NCI-H1105 (cell line): ENCODE results near the gene CAPN9.
"Not testable (repeated sequence)": the region's sequence is repeated elsewhere in the genome, so short reads cannot be mapped to it uniquely, and the experiment has no call there.

Experiments used
- DNase-seq: peaks from one replicate; lab custom pipeline; 2025; lab: John Stamatoyannopoulos, UW

Gene CAPN9

DNA sequence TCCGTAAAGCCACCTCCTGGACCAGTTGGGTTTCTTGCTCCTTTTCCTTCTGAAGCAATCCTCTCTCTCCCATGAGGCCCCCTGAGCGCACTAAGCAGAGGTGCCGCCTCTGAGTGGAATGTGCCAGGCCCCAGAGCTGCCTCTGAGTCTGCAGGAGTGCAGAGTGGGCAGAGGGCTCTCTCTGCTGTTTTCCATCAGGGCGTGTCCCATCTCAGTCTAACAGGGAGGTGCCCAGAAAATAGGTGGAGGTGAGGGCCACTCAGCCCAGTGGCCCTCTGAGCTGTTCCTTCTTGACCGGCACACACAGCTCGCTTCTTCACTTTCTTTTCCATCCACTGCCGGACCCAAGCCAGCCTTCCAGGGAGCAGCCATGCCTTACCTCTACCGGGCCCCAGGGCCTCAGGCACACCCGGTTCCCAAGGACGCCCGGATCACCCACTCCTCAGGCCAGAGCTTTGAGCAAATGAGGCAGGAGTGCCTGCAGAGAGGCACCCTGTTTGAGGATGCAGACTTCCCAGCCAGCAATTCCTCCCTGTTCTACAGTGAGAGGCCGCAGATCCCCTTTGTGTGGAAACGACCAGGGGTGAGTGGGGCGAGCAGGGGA lies at the start of gene CAPN9:
Gene CAPN9 (plus strand): TSS at position 262 of the 604 bp plus-strand sequence. CDS start 109 bp downstream, at position 371.
- DNase-seq: no peak

DNA sequence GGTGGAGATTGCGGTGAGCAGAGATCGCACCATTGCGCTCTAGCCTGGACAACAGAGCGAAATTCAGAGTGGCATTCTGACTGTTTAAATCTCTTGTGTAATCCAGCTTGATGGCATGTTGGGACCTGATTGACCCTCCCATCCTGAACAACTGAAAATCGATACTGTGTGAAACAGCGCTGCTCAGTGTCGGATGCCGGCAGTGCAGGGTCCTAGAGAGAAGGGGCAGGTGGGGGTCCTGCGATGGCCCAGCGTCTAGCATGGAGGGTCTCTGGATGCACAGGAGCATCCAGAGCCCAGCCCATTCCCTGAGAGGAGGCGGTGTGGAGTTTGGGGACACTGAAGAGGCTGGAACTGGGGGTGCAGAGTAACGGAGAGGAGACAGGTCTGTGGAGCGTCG lies 49.1 kb upstream of the CAPN9 start:
- DNase-seq: no peak

DNA sequence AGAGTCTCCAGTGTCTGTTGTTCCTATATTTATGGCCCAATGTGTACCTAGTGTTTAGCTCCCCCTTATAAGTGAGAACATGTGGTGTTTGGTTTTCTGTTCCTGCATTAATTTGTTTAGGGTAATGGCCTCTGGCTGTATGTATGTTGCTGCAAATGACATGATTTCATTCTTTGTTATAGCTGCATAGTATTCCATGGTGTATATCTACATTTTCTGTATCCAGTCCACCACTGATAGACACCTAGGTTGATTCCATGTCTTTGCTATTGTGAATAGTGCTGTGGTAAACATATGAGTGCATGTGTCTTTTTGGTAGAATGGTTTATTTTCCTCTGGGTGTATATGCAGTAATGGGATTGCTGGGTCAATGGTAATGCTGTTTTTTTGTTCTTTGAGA lies 48.2 kb upstream of the CAPN9 start:
- DNase-seq: not testable (repeated sequence)

DNA sequence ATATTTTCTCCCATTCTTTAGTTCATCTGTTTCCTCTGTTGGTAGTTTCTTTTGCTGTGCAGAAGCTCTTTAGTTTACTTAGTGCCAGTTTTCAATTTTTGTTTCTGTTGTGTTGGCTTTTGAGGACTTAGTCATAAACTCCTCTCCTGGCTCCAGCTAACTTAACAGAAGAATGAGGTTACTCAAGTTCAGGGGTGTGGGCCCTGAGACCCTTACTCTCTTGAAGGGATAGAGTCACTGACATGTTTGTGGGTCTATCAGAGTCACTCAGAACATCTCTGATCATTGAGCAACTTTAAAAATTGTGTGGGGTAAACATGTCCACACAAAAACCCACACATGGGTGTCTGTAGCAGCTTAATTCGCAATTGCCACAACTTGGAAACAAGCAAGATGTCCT lies 47.5 kb upstream of the CAPN9 start:
- DNase-seq: no peak

GRCh38 chr1:230700132-230700531 lies 47.1 kb upstream of the CAPN9 start:
- DNase-seq: no peak

DNA sequence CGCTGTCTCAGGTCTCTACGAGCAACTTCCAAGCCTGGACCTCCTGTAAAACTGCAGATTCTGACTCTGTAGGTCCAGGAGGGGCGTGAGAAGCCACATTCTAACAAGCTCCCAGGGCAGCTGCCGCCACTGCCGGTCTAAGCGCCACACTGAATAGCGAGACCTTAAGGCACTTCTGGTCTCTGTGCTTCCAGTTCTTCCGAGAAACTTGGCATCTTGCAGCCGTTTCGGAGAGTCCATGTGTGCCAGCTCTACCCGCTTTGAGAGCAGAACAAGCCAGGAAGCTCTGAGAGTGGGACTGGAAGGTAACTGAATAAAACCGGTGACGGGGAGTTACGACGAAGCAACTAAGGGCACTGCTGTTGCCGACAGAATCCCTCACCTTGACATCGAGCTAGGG lies 45.8 kb upstream of the CAPN9 start:
- no peak for DNase-seq

GRCh38 chr1:230701895-230702768 lies 45.1 kb upstream of the CAPN9 start:
- no peak for DNase-seq

- no peak for DNase-seq
Measured at GRCh38 chr1:230702934-230703678, 44.1 kb upstream of the CAPN9 start.

DNA sequence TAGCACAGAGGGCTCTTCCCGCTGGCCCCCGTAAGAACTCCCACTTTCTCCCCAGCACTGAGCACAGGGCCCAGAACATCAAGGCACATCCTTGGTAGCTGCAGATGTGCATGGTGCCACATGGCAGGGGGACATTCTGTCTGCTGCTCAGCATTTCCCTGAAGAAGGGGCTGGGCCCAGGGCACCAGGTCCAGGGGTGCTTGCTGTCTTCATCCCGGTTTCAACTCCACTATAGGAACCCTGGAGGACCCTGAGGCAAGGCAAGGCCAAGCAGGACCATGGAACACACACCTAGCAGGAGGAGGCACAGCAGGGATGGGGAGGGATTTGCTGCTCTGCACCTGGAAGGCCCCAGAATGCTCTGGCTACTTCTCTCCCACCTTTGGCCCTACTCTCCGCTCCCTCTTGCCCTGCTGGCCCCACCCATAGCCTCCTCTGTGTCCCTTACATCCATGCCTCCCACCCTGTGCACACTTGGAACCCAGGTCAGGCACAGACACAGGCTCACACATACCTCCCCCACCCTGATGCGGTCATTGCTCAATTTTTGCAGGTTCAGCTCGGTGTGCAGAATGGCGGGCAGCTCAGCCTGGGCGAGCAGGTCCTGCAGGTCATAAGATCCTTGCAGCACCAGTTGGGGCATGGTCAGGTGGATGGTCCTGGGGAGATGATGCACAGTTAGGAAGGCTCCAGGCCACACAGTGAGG lies 43.4 kb upstream of the CAPN9 start:
- DNase-seq: no peak

DNA sequence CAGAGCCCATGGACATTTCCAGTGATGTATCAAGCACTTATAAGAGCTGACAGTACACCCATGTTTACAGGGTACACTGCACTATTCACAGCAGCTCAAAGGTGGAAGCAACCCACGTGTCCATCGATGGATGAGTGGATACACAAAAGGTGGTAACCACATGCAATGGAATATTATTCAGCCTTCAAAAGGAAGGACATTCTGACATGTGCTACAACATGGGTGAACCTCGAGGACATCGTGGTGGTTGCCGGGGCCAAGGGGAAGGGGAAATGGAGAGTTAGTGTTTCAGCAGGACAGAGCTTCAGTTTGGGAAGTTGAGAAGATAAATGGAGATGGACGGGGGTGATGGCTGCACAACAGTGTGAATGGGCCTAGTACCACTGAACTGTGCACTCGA lies 42.4 kb upstream of the CAPN9 start:
- DNase-seq: no peak

DNA sequence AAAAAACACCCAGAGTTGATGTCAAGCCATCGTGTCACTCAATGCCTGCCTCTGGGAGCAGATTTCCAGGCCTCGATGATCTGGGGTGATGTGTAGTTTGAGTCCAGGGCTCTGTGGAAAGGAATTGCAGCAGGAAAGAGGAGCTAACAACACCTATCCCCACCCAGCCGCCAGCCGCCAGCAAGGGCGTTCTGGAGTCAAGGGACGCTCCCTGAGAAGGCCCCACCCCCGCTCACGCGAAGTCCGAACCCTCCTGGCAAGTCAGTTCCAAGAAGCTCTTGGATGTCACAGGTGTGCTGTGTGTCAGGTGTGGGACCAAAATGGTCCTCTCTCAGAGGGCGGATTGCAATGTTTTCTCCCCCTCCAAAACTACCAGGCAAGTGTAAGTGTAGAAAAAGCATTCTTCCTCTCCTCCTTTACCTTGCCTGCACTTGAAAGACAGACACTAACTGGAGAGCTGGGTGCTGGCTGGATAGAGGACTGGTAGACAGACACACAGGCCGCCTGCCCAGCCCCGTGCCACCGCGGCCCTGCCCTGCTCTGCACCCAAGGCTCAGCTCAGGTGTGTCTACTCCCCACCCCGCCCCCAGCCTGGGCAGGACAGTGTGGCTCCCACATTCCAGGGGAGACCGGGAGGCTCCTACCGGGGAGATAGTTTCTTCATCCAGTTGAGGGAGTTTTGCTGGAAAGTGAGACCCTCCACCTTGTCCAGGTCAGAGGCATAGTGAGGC lies 41.7 kb upstream of the CAPN9 start:
- DNase-seq: no peak

DNA sequence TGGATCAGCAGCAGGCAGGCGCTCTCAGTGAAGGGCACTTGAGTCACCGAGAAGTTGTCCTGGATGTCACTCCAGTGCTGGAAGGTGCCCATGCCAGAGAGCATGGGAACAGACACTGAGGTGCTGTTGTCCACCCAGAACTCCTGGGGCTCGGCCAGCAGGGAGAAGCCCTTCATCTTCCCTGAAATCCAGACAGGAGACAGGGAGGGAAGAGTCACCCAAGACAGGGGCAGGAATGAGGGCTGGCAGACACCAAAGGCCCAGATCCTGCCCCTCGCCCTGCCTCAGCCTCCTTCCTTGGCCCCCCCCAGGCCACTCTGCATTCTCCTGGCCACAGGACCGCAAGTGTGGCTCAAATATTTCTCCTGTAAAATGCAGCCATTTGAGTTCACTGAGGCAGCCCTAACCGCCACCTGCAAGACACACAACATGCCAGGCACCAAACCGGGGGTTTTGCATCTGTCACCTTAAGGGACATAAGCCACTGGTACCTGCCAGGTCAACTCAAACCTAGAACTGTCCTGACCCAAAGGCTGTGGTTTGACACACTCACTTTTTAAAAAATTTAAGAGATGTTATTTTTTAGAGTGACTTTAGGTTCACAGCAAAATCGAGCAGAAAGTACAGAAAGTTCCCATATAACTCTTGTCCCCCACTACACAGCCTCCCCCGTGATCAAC lies 41.0 kb upstream of the CAPN9 start:
- no peak for DNase-seq

- DNase-seq: no peak
Measured at GRCh38 chr1:230706887-230707731, 40.1 kb upstream of the CAPN9 start.

DNA sequence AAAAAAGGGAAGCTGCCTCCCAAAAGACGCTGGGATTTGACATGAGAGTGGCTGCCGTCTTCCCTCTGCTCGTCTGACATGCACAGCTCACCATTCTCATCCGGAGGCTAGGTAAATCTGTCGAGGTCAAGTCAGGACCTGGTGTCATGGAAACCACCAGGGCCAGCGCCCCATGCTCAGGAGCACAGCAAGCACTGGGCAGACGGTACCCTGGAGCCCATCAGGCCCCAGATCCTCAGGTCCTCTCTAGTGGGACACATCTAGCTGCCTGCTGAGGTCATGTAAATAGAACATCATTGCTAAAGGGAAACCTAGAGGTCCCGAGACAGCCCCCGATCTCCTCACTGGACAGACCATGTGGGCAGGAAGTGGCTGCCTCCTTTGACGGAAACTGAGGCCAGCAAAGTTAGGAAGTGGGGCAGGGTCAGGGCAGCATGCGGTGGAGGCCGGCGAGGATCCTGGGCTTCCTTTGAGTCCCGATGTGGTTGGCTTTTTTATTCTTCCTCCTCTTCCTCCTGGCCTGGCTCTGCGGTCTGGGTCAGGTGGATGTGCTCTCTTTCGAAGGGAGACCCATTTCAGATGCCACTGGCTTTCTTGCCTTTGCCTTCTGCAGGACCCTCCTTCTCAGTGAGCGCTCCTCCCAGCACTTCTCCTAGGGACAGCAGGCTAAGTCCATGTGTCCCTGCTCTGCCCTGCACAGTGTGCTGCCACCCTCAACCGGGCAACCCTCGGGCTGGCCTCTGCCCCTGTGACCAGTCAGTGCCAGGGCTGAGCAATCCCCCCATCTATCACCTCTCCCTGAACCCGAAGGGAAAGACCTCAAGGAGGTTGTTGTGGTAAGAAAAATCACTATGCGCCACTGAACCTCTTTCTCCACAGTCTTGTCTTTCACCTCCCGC lies 39.2 kb upstream of the CAPN9 start:
- no peak for DNase-seq

DNA sequence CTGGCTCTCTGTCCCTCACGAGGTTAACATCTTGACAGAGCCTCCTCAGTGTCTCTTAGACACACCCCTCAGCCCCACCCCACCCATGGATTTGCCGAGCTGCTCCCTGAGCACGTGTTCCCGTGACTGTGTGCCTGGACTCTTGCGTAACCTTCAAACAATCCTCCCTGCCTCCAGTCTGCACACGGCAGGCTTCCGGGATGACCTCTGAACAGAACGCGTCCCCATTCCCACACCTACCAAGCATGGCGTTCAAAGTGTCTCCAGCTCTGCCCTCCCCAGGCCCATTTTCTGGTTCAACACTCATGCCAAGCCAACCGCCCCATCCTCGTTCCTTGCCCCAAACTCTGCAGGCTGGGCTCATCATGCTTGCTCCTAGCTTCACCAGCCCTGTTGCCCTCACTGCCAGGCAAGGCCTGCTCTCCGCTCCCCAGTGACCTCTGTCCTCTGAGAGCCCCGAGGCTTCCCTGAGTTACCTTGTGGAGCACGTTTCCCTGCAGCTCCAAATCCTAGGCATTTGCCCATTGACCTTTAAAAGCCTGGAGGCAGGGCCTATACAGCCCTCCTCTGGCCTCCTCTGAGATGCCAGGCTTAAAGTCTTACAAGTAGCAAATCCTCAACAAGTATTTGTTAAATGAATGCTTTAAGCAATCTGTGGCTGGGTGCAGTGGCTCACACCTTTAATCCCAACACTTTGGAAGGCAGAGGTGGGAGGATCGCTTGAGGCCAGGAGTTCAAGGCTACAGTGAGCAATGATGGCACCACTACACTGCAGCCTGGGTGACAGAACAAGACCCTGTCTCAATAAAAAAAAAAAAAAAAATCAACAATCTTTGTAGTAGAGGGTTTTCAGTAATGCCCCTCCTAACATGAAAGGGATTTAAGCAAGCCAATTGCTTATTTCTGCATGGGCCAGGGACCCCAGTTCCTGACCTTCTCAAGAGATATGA lies 38.3 kb upstream of the CAPN9 start:
- no peak for DNase-seq

DNA sequence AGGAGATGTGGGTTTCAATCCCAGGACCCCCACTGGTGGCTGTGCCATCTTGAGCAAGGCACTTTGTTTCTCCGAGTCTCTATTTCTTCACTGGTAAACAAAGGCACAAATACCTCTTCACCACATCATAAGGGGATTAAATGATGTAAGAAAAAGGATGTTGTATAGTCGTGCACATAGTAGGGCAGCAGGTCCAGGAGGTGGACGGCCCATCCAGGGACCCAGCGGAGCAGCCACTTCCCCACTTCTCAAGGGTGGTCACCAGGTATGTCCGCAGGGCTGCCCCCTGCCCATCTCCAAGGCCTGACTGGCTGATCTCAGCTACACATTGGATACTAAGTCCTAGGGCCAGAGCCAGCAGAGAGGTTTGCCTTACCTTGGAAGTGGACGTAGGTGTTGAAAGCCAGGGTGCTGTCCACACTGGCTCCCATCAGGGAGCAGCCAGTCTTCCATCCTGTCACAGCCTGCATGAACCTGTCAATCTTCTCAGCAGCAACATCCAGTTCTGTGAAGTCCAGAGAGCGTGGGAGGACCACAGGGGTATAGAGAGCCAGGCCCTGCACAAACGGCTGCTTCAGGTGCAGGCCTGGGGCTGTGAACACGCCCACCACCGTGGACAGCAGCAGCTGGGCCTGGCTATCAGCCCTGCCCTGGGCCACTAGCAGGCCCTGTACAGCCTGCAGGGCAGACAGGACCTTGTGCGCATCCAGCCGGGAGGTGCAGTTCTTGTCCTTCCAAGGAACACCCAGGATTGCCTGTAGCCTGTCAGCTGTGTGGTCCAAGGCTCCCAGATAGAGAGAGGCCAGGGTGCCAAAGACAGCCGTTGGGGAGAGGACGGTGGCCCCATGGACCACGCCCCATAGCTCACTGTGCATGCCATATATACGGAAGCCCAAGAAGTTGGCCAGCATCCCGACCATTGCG lies 37.3 kb upstream of the CAPN9 start:
- DNase-seq: no peak

- no peak for DNase-seq
Measured at GRCh38 chr1:230710543-230710904, 36.7 kb upstream of the CAPN9 start.
